Neural progenitor cell (in vitro differentiated cells): ENCODE results near the gene TSC22D2. TPM values are rescaled to one million over a fixed set of nuclear protein-coding genes. Genes with fewer than 3 reads are reported as not detected.

Source experiments
- DNase-seq: peaks from one replicate; pipeline ENCODE4 v3.0.0-alpha.2; 2016; ENCODE audit warnings: low spot score
- H2AFZ ChIP-seq: fragments of 200-600 bp; sonication (generic); replicated peaks from 2 replicates; pipeline ENCODE4 v1.6.1; 2016; ENCODE audit warnings: antibody characterized with exemption
- H3F3A ChIP-seq: fragments of 200-600 bp; sonication (generic); 2 replicates; pipeline ENCODE4 v1.6.1; 2016; ENCODE audit warnings: antibody characterized with exemption, low read depth
- H3K27ac ChIP-seq: fragments of 200-600 bp; sonication (generic); 2 replicates; pipeline ENCODE4 v1.5.1; 2016; ENCODE audit warnings: mild to moderate bottlenecking
- H3K27me3 ChIP-seq: fragments of 200-600 bp; sonication (generic); 2 replicates; pipeline ENCODE4 v1.6.1; 2016; ENCODE audit warnings: mild to moderate bottlenecking, moderate library complexity
- H3K36me3 ChIP-seq: fragments of 200-600 bp; sonication (generic); 2 replicates; pipeline ENCODE4 v1.5.1; 2016
- H3K4me1 ChIP-seq: fragments of 200-600 bp; sonication (generic); 2 replicates; pipeline ENCODE4 v1.6.1; 2016; ENCODE audit warnings: mixed run types
- H3K4me2 ChIP-seq: fragments of 200-600 bp; sonication (generic); 2 replicates; pipeline ENCODE4 v1.6.1; 2016
- H3K4me3 ChIP-seq: fragments of 200-600 bp; sonication (generic); 2 replicates; pipeline ENCODE4 v1.5.1; 2016
- H3K79me2 ChIP-seq: fragments of 200-600 bp; sonication (generic); 2 replicates; pipeline ENCODE4 v1.6.1; 2016; ENCODE audit warnings: low read depth
- H3K9ac ChIP-seq: fragments of 200-600 bp; sonication (generic); 2 replicates; pipeline ENCODE4 v1.6.1; 2016
- H3K9me3 ChIP-seq: fragments of 200-600 bp; sonication (generic); 2 replicates; pipeline ENCODE4 v1.5.1; 2016; ENCODE audit warnings: low read depth
- H4K20me1 ChIP-seq: fragments of 200-600 bp; sonication (generic); 2 replicates; pipeline ENCODE4 v1.6.1; 2016; ENCODE audit warnings: low read depth
- H3K27ac Mint-ChIP-seq: 3 replicates; pipeline ENCODE4 v1.8.0; 2021; ENCODE audit warnings: mixed read lengths
- H3K27me3 Mint-ChIP-seq: 2 replicates; pipeline ENCODE4 v1.8.0; 2022; ENCODE audit warnings: low read depth, mild to moderate bottlenecking, inconsistent platforms, moderate library complexity, mixed read lengths; ENCODE audit not compliant: insufficient read depth
- H3K36me3 Mint-ChIP-seq: 3 replicates; pipeline ENCODE4 v1.8.0; 2021; ENCODE audit warnings: mixed read lengths
- H3K4me1 Mint-ChIP-seq: 3 replicates; pipeline ENCODE4 v1.8.0; 2021; ENCODE audit warnings: mixed read lengths
- H3K4me3 Mint-ChIP-seq: 3 replicates; pipeline ENCODE4 v1.8.0; 2021; ENCODE audit warnings: mild to moderate bottlenecking, moderate library complexity, mixed read lengths
- H3K9me3 Mint-ChIP-seq: 3 replicates; pipeline ENCODE4 v1.8.0; 2020; ENCODE audit warnings: mixed read lengths
- CTCF ChIP-seq: fragments of 200-600 bp; sonication (generic); IDR thresholded peaks from 2 replicates; pipeline ENCODE4 v1.5.1; 2017; ENCODE audit warnings: antibody characterized with exemption, mild to moderate bottlenecking
- EZH2 ChIP-seq: fragments of 200-600 bp; sonication (generic); IDR thresholded peaks from 2 replicates; pipeline ENCODE4 v1.6.1; 2017; ENCODE audit warnings: antibody characterized with exemption, mild to moderate bottlenecking, moderate library complexity
- EZH2phosphoT487 ChIP-seq: fragments of 200-600 bp; sonication (generic); IDR thresholded peaks from 2 replicates; pipeline ENCODE4 v1.6.1; 2017; ENCODE audit warnings: antibody characterized with exemption
- total RNA-seq: library from RNA; depleted of rRNA; stranded (reverse); fragments of >200 nt; gene quantifications from 2 replicates; pipeline ENCODE4 v1.2.3, GENCODE V29; 2015; ENCODE audit warnings: low replicate concordance

Gene TSC22D2
- total RNA-seq, 1 donor from 2014 or later: 18.7 TPM

GRCh38 chr3:150450916-150451315 is 42.8 kb downstream of the TSC22D2 start:
- no peak for DNase-seq
- Mint-ChIP-seq H3K27ac (no peak overlapping the region), H3K27me3 (no peaks in the 10 kb centered on the region), H3K4me3 (no peak overlapping the region), H3K36me3 (peaks cover 4% of the 10 kb centered on the region), H3K9me3 (no peaks in the 10 kb centered on the region), H3K4me1 (no peaks in the 10 kb centered on the region)
- TF ChIP-seq EZH2phosphoT487 (no peak), CTCF (no peak), EZH2 (no peak)
- Histone ChIP-seq H3F3A (no peaks in the 10 kb centered on the region), H3K27me3 (no peaks in the 10 kb centered on the region), H3K9me3 (no peaks in the 10 kb centered on the region), H3K9ac (no peak overlapping the region), H4K20me1 (peaks cover 9% of the 10 kb centered on the region), H3K4me2 (no peak overlapping the region), H3K27ac (no peak overlapping the region), H3K79me2 (peaks cover 74% of the 10 kb centered on the region), H3K4me1 (no peaks in the 10 kb centered on the region), H2AFZ (no peak overlapping the region), H3K36me3 (no peaks in the 10 kb centered on the region), H3K4me3 (no peak overlapping the region)

DNA sequence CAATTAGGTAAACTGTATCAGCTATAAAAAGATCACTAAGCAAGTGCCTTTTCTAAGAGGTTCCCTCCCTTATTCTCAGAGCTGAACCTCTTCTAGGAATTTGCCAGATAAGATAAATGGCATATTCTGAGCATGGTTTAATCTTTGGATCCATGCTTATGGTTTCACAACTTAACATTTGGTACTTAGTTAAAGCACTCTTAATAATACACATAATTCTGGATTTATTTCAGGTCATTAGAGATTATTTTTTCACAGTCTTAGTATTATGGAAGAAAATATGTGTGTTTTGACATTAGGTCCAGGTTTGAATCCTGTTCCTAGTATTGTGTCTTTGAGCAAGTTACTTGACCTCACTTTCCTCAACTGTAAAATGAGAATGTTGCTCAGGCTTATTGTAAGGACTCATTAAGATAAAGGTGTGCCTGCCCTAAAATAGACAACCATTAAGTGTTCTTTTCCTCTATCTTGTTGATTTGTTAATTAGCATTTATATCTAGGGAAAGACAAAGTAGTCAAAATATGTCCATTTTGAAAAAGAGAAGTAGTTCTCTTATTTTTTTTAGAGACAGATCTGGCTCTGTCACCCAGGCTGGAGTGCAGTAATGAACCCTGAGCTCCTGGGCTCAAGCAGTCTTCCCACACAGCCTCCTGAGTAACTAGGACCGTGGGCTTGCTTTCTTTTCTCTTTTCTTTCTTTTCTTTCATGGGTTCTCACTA is 43.4 kb downstream of the TSC22D2 start:
- Histone ChIP-seq H3K36me3 (no peaks in the 10 kb centered on the region), H2AFZ (no peak overlapping the region), H3K9ac (no peak overlapping the region), H3K4me1 (no peaks in the 10 kb centered on the region), H3K27ac (no peak overlapping the region), H3K79me2 (peaks cover 74% of the 10 kb centered on the region), H3F3A (no peaks in the 10 kb centered on the region), H3K4me2 (no peak overlapping the region), H3K4me3 (no peak overlapping the region), H3K27me3 (no peaks in the 10 kb centered on the region), H3K9me3 (no peaks in the 10 kb centered on the region), H4K20me1 (peaks cover 9% of the 10 kb centered on the region)
- H3K27me3 Mint-ChIP-seq: no peaks in the 10 kb centered on the region
- H3K36me3 Mint-ChIP-seq: peaks cover 4% of the 10 kb centered on the region
- no peak for DNase-seq
- TF ChIP-seq EZH2phosphoT487 (no peak), CTCF (no peak), EZH2 (no peak)
- no peaks in the 10 kb centered on the region for H3K9me3 Mint-ChIP-seq
- no peak overlapping the region for H3K27ac Mint-ChIP-seq
- H3K4me3 Mint-ChIP-seq: no peak overlapping the region
- no peaks in the 10 kb centered on the region for H3K4me1 Mint-ChIP-seq

DNA sequence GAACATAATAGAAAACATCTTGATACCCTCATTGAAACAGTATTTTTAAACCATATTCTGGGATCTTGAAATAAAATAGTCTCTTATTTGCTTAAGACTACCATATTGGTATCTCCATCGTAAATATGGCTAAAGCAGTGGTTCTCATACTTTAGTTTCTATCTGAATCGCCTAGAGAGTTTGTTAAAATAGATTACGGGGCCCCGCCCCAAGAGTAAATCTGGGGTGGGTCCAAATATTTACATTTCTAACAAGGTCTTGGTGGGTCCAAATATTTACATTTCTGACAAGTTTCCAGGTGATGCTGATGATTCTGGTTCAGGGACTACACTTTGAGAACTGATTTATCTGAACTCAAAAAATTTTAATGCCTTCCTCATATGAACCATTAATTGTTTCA is 45.3 kb downstream of the TSC22D2 start:
- Histone ChIP-seq H3K4me2 (no peak overlapping the region), H3K27me3 (no peaks in the 10 kb centered on the region), H3K36me3 (no peaks in the 10 kb centered on the region), H4K20me1 (peaks cover 9% of the 10 kb centered on the region), H3K79me2 (peaks cover 66% of the 10 kb centered on the region), H3F3A (no peaks in the 10 kb centered on the region), H3K9ac (no peak overlapping the region), H3K4me3 (no peak overlapping the region), H3K9me3 (no peaks in the 10 kb centered on the region), H3K4me1 (no peaks in the 10 kb centered on the region), H3K27ac (no peak overlapping the region), H2AFZ (no peak overlapping the region)
- H3K4me3 Mint-ChIP-seq: no peak overlapping the region
- H3K4me1 Mint-ChIP-seq: no peaks in the 10 kb centered on the region
- no peak for DNase-seq
- no peaks in the 10 kb centered on the region for H3K9me3 Mint-ChIP-seq
- no peaks in the 10 kb centered on the region for H3K27me3 Mint-ChIP-seq
- no peak overlapping the region for H3K27ac Mint-ChIP-seq
- peaks cover 10% of the 10 kb centered on the region for H3K36me3 Mint-ChIP-seq
- TF ChIP-seq CTCF (no peak), EZH2phosphoT487 (no peak), EZH2 (no peak)
